Fibroblast of lung (primary cell): ENCODE results near the gene CD207. TPM values are rescaled to one million over a fixed set of nuclear protein-coding genes. Genes with fewer than 3 reads are reported as not detected.

Experiments used
- DNase-seq, 2 donors: peaks; one replicate each; pipeline versions ENCODE4 v3.0.0 to v3.0.0-alpha.2; 2010; ENCODE audit warnings: low read depth in 2 of 2
- H2AFZ ChIP-seq: 2 replicates; pipeline ENCODE4 v1.5.1; 2012; ENCODE audit warnings: low read length, control low read depth, inconsistent platforms
- H3K27ac ChIP-seq: 2 replicates; pipeline ENCODE4 v1.5.1; 2011; ENCODE audit warnings: low read length, control low read depth; ENCODE audit not compliant: insufficient read depth
- H3K27me3 ChIP-seq: 2 replicates; pipeline ENCODE4 v1.5.1; 2011; ENCODE audit warnings: mild to moderate bottlenecking, low read length; ENCODE audit not compliant: control insufficient read depth, insufficient read depth
- H3K36me3 ChIP-seq: 2 replicates; pipeline ENCODE4 v1.5.1; 2011; ENCODE audit warnings: low read length; ENCODE audit not compliant: control insufficient read depth, insufficient read depth
- H3K4me1 ChIP-seq: 2 replicates; pipeline ENCODE4 v1.5.1; 2011; ENCODE audit warnings: low read length; ENCODE audit not compliant: control insufficient read depth, insufficient read depth; ENCODE audit errors: extremely low read depth
- H3K4me2 ChIP-seq: 2 replicates; pipeline ENCODE4 v1.5.1; 2011; ENCODE audit warnings: low read length, control low read depth; ENCODE audit not compliant: insufficient read depth; ENCODE audit errors: extremely low read depth
- H3K4me3 ChIP-seq, 4 experiments: fragments of 200-600 bp in 1 of 4; sonication (generic) in 1 of 4; replicated peaks in 1 of 4; 2 replicates each; pipeline ENCODE4 v1.5.1; 2011 to 2016; ENCODE audit warnings: low read length in 4 of 4, low read depth in 3 of 4, mild to moderate bottlenecking in 3 of 4, control low read depth in 2 of 4, inconsistent platforms in 1 of 4, mixed read lengths in 1 of 4; ENCODE audit not compliant: insufficient read depth in 1 of 4; ENCODE audit errors: control extremely low read depth in 1 of 4
- H3K79me2 ChIP-seq: 2 replicates; pipeline ENCODE4 v1.5.1; 2012; ENCODE audit warnings: mild to moderate bottlenecking, low read length, inconsistent platforms; ENCODE audit not compliant: control insufficient read depth, insufficient read depth
- H3K9ac ChIP-seq: 2 replicates; pipeline ENCODE4 v1.5.1; 2011; ENCODE audit warnings: mild to moderate bottlenecking, low read length, control low read depth; ENCODE audit not compliant: insufficient read depth
- H3K9me3 ChIP-seq: 2 replicates; pipeline ENCODE4 v1.5.1; 2012; ENCODE audit warnings: low read depth, low read length; ENCODE audit not compliant: control insufficient read depth, insufficient read depth
- H4K20me1 ChIP-seq: 2 replicates; pipeline ENCODE4 v1.5.1; 2011; ENCODE audit warnings: low read length; ENCODE audit not compliant: control insufficient read depth, insufficient read depth; ENCODE audit errors: extremely low read depth
- EZH2 ChIP-seq: IDR thresholded peaks from 2 replicates; pipeline ENCODE4 v1.5.1; 2012; ENCODE audit warnings: low read length, control low read depth, mild to moderate bottlenecking; ENCODE audit errors: missing control alignments
- polyA plus RNA-seq, 2 donors: library from polyadenylated mRNA; depleted of rRNA in 1 of 2; stranded (reverse) in 1 of 2; unstranded in 1 of 2; fragments of >200 nt; gene quantifications; 2 replicates each; pipeline ENCODE4 v1.2.1, GENCODE V29; 2011 to 2012; ENCODE audit warnings: missing spikeins in 1 of 2
- total RNA-seq: library from RNA; depleted of rRNA; stranded (reverse); fragments of >200 nt; gene quantifications from 2 replicates; pipeline ENCODE4 v1.2.1, GENCODE V29; 2014
- TF ChIP-seq, protein P1 (sequence below), 2 donors: IDR thresholded peaks in 1 of 2; conservative IDR thresholded peaks in 1 of 2; 1 replicate in 1 of 2; 2 replicates in 1 of 2; pipeline ENCODE4 v1.5.1; 2011 to 2012; ENCODE audit warnings: low read length in 2 of 2, control low read depth in 1 of 2, inconsistent platforms in 1 of 2, low read depth in 1 of 2, mild to moderate bottlenecking in 1 of 2

The CD207 gene
- total and polyA plus RNA-seq, 2 donors (not counting 1 experiment from before 2014, with no cell fraction given), result 0.03 TPM; not detected in 1

DNA sequence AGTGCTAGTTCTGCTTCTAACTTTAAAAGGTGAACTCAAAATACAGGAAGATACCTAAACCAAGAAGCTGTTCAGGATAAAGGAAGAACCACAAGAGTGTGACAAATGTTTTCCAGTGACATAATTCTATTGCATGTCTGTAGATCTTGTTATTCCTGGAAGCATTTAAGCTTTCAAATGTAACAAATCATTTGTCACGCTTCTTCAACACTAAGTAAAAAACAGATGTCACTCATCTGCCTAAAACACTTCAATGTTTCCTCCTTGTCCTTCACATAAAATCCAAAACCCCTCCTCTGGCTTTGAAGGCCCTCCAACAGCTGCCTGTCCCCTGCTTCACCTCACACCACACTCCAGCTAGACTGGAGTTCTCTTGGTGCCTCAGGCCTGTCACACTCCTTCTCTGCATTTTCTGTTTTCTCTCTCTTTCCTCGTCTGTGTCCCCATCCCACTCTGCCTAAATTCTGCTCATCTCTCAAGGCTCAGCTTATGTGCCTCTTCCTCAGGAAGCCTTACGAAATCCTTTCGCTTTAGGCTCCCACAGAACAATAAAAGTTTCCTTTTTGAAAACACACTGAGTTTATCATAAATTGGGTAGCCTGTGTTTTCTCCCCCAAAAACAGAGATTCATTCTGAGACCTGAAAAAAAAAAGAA is 8.8 kb downstream of the CD207 start:
- Histone ChIP-seq H2AFZ (no peak overlapping the region), H3K9me3 (no peaks in the 10 kb centered on the region), H3K4me2 (no peak overlapping the region), H3K79me2 (no peaks in the 10 kb centered on the region), H4K20me1 (no peaks in the 10 kb centered on the region), H3K4me3 (no peak overlapping the region), H3K36me3 (no peaks in the 10 kb centered on the region), H3K4me1 (no peaks in the 10 kb centered on the region), H3K27me3 (peaks cover 2% of the 10 kb centered on the region), H3K9ac (no peak overlapping the region), H3K27ac (no peak overlapping the region)
- no peak for DNase-seq
- TF ChIP-seq, protein P1, sequence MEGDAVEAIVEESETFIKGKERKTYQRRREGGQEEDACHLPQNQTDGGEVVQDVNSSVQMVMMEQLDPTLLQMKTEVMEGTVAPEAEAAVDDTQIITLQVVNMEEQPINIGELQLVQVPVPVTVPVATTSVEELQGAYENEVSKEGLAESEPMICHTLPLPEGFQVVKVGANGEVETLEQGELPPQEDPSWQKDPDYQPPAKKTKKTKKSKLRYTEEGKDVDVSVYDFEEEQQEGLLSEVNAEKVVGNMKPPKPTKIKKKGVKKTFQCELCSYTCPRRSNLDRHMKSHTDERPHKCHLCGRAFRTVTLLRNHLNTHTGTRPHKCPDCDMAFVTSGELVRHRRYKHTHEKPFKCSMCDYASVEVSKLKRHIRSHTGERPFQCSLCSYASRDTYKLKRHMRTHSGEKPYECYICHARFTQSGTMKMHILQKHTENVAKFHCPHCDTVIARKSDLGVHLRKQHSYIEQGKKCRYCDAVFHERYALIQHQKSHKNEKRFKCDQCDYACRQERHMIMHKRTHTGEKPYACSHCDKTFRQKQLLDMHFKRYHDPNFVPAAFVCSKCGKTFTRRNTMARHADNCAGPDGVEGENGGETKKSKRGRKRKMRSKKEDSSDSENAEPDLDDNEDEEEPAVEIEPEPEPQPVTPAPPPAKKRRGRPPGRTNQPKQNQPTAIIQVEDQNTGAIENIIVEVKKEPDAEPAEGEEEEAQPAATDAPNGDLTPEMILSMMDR (conservative IDR thresholded peaks at IDR 0.05 in 1 of 2, IDR thresholded peaks at IDR 0.05 in 1 of 2; ENCODE audit: low read depth in 1 of 2, low read length in 2 of 2), result no peak
- no peak for TF ChIP-seq EZH2

DNA sequence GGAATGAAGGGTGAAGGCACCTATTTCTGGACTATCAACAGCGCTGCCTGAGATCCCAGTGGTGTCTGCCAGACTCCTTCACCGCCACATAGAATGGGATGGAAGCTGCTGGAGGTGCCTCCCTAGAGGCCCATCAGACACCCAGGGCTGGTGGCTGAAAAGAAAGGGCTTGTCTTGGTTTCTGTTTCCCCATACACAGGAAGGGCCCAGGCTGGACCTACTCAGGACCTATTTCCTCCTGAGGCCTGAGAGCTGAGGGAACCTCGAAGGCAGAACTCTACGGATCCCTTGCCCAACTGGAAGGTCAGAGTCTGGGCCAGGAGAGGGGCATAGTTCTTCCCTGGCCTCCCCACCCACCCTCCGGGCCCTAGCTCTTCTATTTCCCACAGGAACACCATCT is 12.4 kb downstream of the CD207 start:
- Histone ChIP-seq H3K27ac (no peak overlapping the region), H2AFZ (no peak overlapping the region), H4K20me1 (no peaks in the 10 kb centered on the region), H3K27me3 (no peaks in the 10 kb centered on the region), H3K4me2 (no peak overlapping the region), H3K4me1 (no peaks in the 10 kb centered on the region), H3K9me3 (no peaks in the 10 kb centered on the region), H3K36me3 (no peaks in the 10 kb centered on the region), H3K4me3 (no peak overlapping the region), H3K9ac (no peak overlapping the region), H3K79me2 (no peaks in the 10 kb centered on the region)
- no peak for DNase-seq
- no peak for TF ChIP-seq EZH2
- TF ChIP-seq, protein P1 (conservative IDR thresholded peaks at IDR 0.05 in 1 of 2, IDR thresholded peaks at IDR 0.05 in 1 of 2; ENCODE audit: low read depth in 1 of 2, low read length in 2 of 2), result no peak

DNA sequence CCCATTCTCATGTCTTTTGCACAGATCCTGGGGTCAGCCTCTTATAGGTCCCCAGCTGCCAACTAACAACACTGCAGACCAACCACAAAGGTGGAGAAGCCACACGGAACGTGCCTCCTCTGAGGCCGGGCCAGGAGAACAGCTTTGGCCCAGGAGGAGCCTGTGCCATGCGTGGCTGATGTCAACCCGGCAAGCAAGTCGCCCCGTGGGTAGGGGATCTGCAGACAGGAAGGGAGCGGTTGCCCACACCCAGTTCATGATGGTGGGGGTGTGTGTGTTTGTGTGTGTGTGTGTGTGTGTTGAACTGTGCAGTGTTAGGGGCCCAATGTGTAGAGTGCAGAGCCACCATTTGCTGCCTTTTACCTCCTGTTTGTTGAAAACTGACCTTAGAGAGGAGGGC is 12.8 kb downstream of the CD207 start:
- Histone ChIP-seq H3K27me3 (no peaks in the 10 kb centered on the region), H3K36me3 (no peaks in the 10 kb centered on the region), H3K9me3 (no peaks in the 10 kb centered on the region), H3K4me2 (no peak overlapping the region), H3K27ac (no peak overlapping the region), H3K4me3 (no peak overlapping the region), H3K79me2 (no peaks in the 10 kb centered on the region), H2AFZ (no peak overlapping the region), H3K9ac (no peak overlapping the region), H4K20me1 (no peaks in the 10 kb centered on the region), H3K4me1 (no peaks in the 10 kb centered on the region)
- TF ChIP-seq, protein P1 (conservative IDR thresholded peaks at IDR 0.05 in 1 of 2, IDR thresholded peaks at IDR 0.05 in 1 of 2; ENCODE audit: low read depth in 1 of 2, low read length in 2 of 2), result no peak
- TF ChIP-seq EZH2, result no peak
- DNase-seq, result no peak
